ENCODE data around the gene RPP25L.

The RPP25L gene

DNA sequence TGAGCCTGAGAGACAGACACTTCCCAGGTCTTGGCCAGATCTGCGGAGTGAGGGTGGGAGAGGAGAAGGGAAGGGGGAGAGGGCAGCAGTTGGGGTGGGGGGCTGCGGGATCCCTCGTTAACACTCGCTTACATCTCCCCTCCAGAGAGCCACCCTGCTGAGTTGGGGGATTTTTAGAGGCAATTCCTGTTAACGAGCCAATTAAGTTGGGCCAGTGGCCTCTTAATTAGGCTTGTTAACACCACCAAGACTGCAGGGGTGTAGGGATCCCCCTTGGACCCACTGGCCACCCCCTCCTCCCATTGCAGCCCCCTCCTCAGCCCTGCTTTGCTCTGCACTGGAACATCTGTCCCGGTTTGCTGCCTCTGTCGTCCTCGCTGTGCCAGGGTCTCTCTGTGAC is 46.0 kb downstream of the RPP25L start:
- no peak for DNase-seq

DNA sequence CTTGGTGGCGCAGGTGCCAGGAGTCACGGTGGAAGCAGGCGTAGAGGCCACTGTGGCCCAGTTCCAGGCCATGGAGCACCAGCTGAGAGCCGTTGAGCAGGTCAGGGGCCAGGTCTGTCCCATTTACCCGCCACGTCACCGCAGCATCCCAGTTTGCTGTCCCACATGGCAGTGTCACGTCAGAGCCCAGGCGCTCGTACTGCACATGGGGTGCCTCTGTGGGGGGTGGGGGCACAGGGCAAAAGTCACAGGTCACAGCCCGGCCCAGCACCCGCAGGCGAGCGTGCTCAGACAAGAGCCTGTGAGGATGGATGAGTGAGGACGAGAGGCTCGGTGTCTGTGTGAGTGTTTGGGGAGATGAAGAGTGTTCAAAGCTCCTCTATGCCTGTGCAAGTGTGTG is 47.3 kb downstream of the RPP25L start:
- DNase-seq = no peak

DNA sequence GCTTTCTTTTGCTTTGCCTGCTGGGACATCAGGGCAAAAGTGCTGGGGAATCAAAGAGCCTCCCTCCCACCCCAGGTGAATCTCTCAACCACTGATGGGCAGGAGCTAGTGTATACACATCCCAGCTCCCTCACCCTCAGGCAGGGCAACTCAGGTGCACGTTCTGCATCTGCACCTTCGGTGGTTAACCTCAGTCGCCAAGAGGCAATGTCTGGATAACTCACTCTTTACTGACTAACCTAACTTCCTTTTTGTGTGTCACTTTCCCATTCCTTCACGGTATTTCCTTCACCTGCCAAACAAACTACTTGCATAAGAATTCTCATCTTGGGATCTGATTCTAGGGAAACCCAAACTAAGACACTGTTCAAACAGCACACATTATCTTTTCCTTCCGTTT is 48.6 kb downstream of the RPP25L start:
- no peak for DNase-seq

DNA sequence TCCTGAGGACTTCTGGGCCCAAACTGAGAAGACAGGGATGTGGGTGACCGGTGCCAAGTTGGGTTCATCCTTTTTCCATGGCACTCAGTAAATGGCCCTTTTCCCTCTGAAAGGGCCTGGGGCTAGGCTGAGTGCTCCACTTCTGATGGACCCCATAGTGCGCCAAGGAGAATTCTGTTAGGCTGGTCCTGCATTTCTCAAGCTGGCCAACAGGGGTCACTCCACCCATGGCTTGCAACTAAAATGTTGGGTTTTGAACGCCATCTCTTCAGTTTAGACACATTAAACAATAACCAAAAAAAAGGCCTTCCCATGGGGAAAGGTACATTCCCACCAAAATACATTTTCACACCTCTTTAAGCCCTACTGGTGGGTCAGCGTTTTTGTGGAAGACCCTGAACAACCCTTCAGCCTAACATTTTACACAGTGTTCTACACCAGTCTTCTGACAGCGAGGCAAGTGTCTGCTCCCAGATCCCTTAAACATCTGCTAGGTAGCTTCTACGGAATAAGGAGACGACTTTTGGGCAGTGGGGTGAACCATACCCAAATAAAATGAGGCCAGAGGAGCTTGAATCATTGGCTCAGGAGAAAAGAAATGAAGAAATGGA is 49.7 kb downstream of the RPP25L start:
- no peak for DNase-seq

DNA sequence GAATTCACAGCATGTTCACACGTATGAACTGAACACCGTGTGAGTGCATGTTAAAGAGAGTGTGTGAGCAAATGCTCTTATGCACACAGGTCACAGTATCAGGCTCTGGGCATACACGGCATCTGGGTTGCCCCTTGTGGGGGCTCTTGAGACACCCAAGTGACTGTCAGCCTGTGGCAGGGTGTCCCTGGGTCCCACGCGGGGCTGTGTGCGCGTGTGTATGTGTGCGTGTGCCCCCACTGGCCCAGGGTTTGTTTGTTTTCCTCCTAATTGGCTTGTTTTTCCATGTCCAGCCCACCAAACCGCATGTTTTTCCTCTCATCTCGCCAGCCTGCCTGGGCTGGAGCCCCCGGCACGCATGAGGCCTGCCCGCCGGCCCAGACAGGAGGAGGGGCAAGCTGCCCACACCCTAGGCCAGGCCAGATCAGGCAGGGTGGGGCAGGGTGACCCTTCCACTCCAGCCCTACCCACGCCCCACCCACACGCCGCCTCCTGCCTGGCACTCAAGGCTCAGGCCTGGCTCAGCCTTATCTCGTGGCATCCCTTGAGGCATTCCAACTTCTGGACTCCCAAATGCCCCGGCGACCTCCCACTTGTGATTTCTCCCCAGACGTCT is 51.2 kb downstream of the RPP25L start:
- DNase-seq = no peak
